OCI-LY7 (cell line): ENCODE results near the gene SUB1. TPM values are rescaled to one million over a fixed set of nuclear protein-coding genes. Genes with fewer than 3 reads are reported as not detected.

Source experiments
- BruUV-seq: library from RNA; stranded (reverse); fragments of 400-500 nt; replicated peaks from 2 replicates; lab custom pipeline; 2021; lab: Mats Ljungman, UMichigan
- CTCF ChIA-PET: fragments of 300-600 bp; sonication (Branson Sonifier 250); formaldehyde crosslinking; loops from one replicate; lab custom pipeline; 2022; ENCODE audit warnings: antibody characterized with exemption; ENCODE audit not compliant: unreplicated experiment; lab: Charles Lee
- POLR2A ChIA-PET: fragments of 300-600 bp; sonication (Branson Sonifier 250); formaldehyde crosslinking; loops from one replicate; lab custom pipeline; 2022; ENCODE audit warnings: antibody characterized with exemption; lab: Charles Lee
- DNase-seq: peaks from one replicate; pipeline ENCODE4 v3.0.0-alpha.2; 2015; ENCODE audit warnings: low spot score
- H2AFZ ChIP-seq: fragments of 200-600 bp; sonication (generic), shearing (Covaris generic); 2 replicates; pipeline ENCODE4 v1.6.1; 2014; ENCODE audit warnings: mild to moderate bottlenecking, antibody characterized with exemption, low read length, moderate library complexity
- H3K27ac ChIP-seq: fragments of 200-600 bp; sonication (generic); 2 replicates; pipeline ENCODE4 v1.5.1; 2014; ENCODE audit warnings: mixed run types, low read depth, mild to moderate bottlenecking, moderate library complexity, low read length, inconsistent platforms; ENCODE audit not compliant: poor library complexity, severe bottlenecking
- H3K36me3 ChIP-seq: fragments of 200-600 bp; sonication (generic); 2 replicates; pipeline ENCODE4 v1.6.1; 2014; ENCODE audit warnings: mild to moderate bottlenecking, antibody characterized with exemption, low read length, moderate library complexity, mixed read lengths; ENCODE audit not compliant: insufficient read depth
- H3K4me1 ChIP-seq: fragments of 200-600 bp; sonication (generic); 2 replicates; pipeline ENCODE4 v1.5.1; 2014; ENCODE audit warnings: mild to moderate bottlenecking, low read length; ENCODE audit not compliant: insufficient read depth, poor library complexity, severe bottlenecking
- H3K4me2 ChIP-seq: fragments of 200-600 bp; sonication (generic); 2 replicates; pipeline ENCODE4 v1.6.1; 2014; ENCODE audit warnings: mild to moderate bottlenecking, low read length
- H3K4me3 ChIP-seq: fragments of 200-600 bp; sonication (generic); 2 replicates; pipeline ENCODE4 v1.5.1; 2014; ENCODE audit warnings: mild to moderate bottlenecking, low read depth, low read length; ENCODE audit not compliant: poor library complexity, severe bottlenecking
- H3K79me2 ChIP-seq: fragments of 200-600 bp; sonication (generic); 2 replicates; pipeline ENCODE4 v1.6.1; 2016; ENCODE audit warnings: low read depth, mild to moderate bottlenecking, low read length, moderate library complexity, mixed read lengths; ENCODE audit not compliant: insufficient read depth
- H3K9me2 ChIP-seq: fragments of 200-600 bp; sonication (generic); 2 replicates; pipeline ENCODE4 v1.6.1; 2016; ENCODE audit warnings: mild to moderate bottlenecking, low read length, mixed read lengths; ENCODE audit not compliant: insufficient read depth
- H3K9me3 ChIP-seq: fragments of 200-600 bp; sonication (generic); 2 replicates; pipeline ENCODE4 v1.6.1; 2014; ENCODE audit warnings: mild to moderate bottlenecking, mixed run types, low read length, mixed read lengths
- H4K20me1 ChIP-seq: fragments of 200-600 bp; sonication (generic); 2 replicates; pipeline ENCODE4 v1.6.1; 2014; ENCODE audit warnings: mild to moderate bottlenecking, antibody characterized with exemption, low read length, moderate library complexity, mixed read lengths; ENCODE audit not compliant: insufficient read depth
- EZH2phosphoT487 ChIP-seq: fragments of 200-600 bp; sonication (generic); IDR thresholded peaks from 2 replicates; pipeline ENCODE4 v1.6.1; 2018; ENCODE audit warnings: low read depth, borderline replicate concordance, mild to moderate bottlenecking, mixed run types, antibody characterized with exemption, low read length, moderate library complexity, mixed read lengths
- intact Hi-C: fragments of 100-400 bp; cut with micrococcal nuclease; formaldehyde crosslinking; loops from one replicate; pipeline ENCODE4 v1.10.0; 2022; ENCODE audit not compliant: unreplicated experiment
- total RNA-seq, 2 experiments: library from RNA; depleted of rRNA in 1 of 2; stranded (reverse); fragments of >200 nt in 1 of 2; shearing (Covaris generic) in 1 of 2; gene quantifications; 2 replicates each; pipeline ENCODE4 v1.2.3, GENCODE V29; 2014 to 2022
- TF ChIP-seq, protein P1 (sequence below): fragments of 200-600 bp; sonication (generic); conservative IDR thresholded peaks from 2 replicates; pipeline ENCODE4 v1.5.1; 2014; ENCODE audit warnings: mild to moderate bottlenecking, antibody characterized with exemption, low read length, moderate library complexity, mixed read lengths

SUB1 gene
- total RNA-seq, 2 experiments from 2014 or later: 40.3 to 69.2 TPM

DNA sequence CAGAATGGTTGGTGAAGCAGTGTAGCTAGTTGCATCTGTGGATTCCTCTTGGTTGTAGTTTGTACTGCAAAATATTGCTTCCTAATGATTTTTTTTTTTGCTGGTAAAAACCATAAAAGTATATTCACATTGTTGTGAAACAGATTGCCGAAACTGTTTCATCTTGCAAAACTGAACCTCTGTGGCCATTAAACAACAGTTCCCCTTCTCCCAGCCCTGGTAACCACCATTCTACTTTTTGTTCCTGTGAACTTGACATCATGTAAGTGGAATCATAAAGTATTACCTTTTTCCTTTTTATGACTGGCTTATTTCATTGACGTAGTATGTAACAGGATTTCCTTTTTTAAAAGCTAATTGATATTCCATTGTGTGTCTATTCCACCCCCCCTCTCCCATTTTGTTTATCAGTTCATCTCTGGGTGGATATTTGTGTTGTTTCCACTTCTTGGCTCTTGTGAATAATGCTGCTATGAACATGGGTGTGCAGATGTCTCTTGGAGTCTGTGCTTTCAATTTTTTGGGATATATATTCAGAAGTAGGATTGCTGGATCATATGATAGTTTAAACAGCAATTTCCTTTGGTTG lies 11.8 kb downstream of the SUB1 start:
- H3K27ac ChIP-seq: no peak overlapping the region
- POLR2A ChIA-PET: no interaction called here
- BruUV-seq: no TSS peak

DNA sequence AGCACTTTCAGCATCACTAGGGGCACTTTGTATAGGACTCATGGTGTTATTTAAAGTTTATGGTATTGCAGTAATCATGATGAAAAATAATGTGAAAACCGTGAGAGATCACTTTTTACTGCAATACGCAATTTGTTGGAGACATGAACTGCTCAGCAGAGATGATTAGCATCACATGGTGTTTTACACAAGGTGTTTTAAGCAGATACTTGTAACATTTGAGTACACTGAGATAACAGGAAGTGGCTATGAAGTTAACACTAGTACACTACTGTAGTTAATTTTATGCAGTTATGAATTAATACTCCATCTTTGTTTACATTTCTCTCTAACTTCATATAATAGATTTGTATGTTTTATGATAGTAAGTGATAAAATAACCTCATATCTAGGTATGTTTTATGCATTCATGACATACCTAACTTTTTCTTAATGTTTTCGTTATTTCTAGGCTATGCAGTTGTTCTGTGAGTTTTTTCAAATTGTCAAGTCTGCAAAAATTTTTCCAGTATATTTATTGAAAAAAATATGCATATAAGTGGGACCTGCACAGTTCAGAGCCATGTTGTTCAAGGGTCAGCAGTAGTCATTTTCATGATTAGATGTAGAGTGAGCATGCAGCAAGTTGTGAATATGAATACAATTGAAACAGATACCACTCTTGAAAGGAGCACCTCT lies 13.0 kb downstream of the SUB1 start:
- TF ChIP-seq EZH2phosphoT487: no peak
- TF ChIP-seq, protein P1, sequence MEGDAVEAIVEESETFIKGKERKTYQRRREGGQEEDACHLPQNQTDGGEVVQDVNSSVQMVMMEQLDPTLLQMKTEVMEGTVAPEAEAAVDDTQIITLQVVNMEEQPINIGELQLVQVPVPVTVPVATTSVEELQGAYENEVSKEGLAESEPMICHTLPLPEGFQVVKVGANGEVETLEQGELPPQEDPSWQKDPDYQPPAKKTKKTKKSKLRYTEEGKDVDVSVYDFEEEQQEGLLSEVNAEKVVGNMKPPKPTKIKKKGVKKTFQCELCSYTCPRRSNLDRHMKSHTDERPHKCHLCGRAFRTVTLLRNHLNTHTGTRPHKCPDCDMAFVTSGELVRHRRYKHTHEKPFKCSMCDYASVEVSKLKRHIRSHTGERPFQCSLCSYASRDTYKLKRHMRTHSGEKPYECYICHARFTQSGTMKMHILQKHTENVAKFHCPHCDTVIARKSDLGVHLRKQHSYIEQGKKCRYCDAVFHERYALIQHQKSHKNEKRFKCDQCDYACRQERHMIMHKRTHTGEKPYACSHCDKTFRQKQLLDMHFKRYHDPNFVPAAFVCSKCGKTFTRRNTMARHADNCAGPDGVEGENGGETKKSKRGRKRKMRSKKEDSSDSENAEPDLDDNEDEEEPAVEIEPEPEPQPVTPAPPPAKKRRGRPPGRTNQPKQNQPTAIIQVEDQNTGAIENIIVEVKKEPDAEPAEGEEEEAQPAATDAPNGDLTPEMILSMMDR: no peak
- Histone ChIP-seq H3K27ac (no peak overlapping the region), H3K9me3 (no peaks in the 10 kb centered on the region), H3K4me1 (no peaks in the 10 kb centered on the region), H3K9me2 (no peaks in the 10 kb centered on the region), H3K79me2 (no peaks in the 10 kb centered on the region), H3K4me2 (no peak overlapping the region), H3K4me3 (no peak overlapping the region), H3K36me3 (peaks cover 47% of the 10 kb centered on the region; the same call in 1 of the 2 replicates), H2AFZ (no peak overlapping the region), H4K20me1 (no peaks in the 10 kb centered on the region)
- no TSS peak for BruUV-seq
- ChIA-PET CTCF (no interaction called here), POLR2A (interaction anchor here (0.7 kb wide), 1 partner anchor 8 kb away, joined by 3 read pairs; no protein-coding TSS in a partner anchor)
- intact Hi-C loops: no loop called here
- DNase-seq: no peak

More for the DNA sequence above, 11.8 kb downstream of the SUB1 start:
- Histone ChIP-seq H3K4me3 (no peak overlapping the region), H3K9me2 (no peaks in the 10 kb centered on the region), H3K4me1 (no peaks in the 10 kb centered on the region), H4K20me1 (0 out of 2 replicates have a peak, but pooled peaks cover 4% of the 10 kb centered on the region), H3K9me3 (no peaks in the 10 kb centered on the region), H3K4me2 (no peak overlapping the region), H3K79me2 (no peaks in the 10 kb centered on the region), H2AFZ (no peak overlapping the region), H3K36me3 (peaks cover 59% of the 10 kb centered on the region; the same call in 1 of the 2 replicates)
- CTCF ChIA-PET: no interaction called here
- no peak for DNase-seq
- intact Hi-C loops: no loop called here
- TF ChIP-seq EZH2phosphoT487: no peak
- TF ChIP-seq, protein P1: no peak
